H1 (cell line): Measurements from ENCODE around the gene SBK2. TPM values are rescaled to one million over a fixed set of nuclear protein-coding genes. Genes with fewer than 3 reads are reported as not detected.

Source experiments
- CHD2 ChIP-seq: IDR thresholded peaks from 2 replicates; pipeline ENCODE4 v1.6.1; 2012; ENCODE audit warnings: low read length, improper control_type of control experiment
- HDAC2 ChIP-seq, 2 experiments: fragments of 300-600 bp in 1 of 2; sonication (generic) in 1 of 2; IDR thresholded peaks; 2 replicates each; pipeline ENCODE4 v1.6.1; 2011 to 2012; ENCODE audit warnings: low read depth in 2 of 2, low read length in 2 of 2, mild to moderate bottlenecking in 2 of 2, moderate library complexity in 2 of 2, borderline replicate concordance in 1 of 2, inconsistent platforms in 1 of 2
- MAX ChIP-seq: IDR thresholded peaks from 2 replicates; pipeline ENCODE4 v1.6.1; 2012; ENCODE audit warnings: inconsistent platforms
- POLR2A ChIP-seq, 2 experiments: IDR thresholded peaks; 1 replicate in 1 of 2; 2 replicates in 1 of 2; pipeline ENCODE4 v1.6.1; 2011; ENCODE audit warnings: low read depth in 2 of 2, low read length in 2 of 2, mild to moderate bottlenecking in 2 of 2; ENCODE audit errors: control extremely low read depth in 1 of 2
- SAP30 ChIP-seq: fragments of 300-600 bp; sonication (generic); IDR thresholded peaks from 2 replicates; pipeline ENCODE4 v1.7.1; 2012; ENCODE audit warnings: low read length, moderate library complexity, mild to moderate bottlenecking, inconsistent platforms; ENCODE audit not compliant: insufficient read depth, insufficient replicate concordance
- SIN3A ChIP-seq, 2 experiments: IDR thresholded peaks in 1 of 2; conservative IDR thresholded peaks in 1 of 2; 2 replicates each; pipeline ENCODE4 v1.6.1; 2011 to 2012; ENCODE audit warnings: low read length in 2 of 2, improper control_type of control experiment in 1 of 2, low read depth in 1 of 2, mild to moderate bottlenecking in 1 of 2
- polyA plus RNA-seq, 7 experiments: library from polyadenylated mRNA; depleted of rRNA in 3 of 7; stranded (reverse) in 5 of 7; unstranded in 2 of 7; fragments of >200 nt in 5 of 7; fragments of 200-250 nt in 2 of 7; gene quantifications; 1 replicate in 5 of 7; 2 replicates in 1 of 7; 4 replicates in 1 of 7; pipeline versions ENCODE4 v1.2.1 to v1.2.3, GENCODE V29; 2011 to 2013; ENCODE audit warnings: missing spikeins in 2 of 7, mixed read lengths in 2 of 7
- total RNA-seq: library from RNA; stranded (reverse); fragmentation: NEBNext Ultra II Directional; extraction: Animal tissue kit (Norgen Biotek cat#: 25700); gene quantifications from 2 replicates; pipeline ENCODE4 v1.2.1, GENCODE V29; 2021

SBK2 gene
- total and polyA plus RNA-seq, 2 of the 8 experiments (the other 6 are each of a cell fraction or from before 2014, with no cell fraction given), result 3.2 to 4.1 TPM

GRCh38 chr19:55527197-55528029 lies 9.5 kb downstream of the SBK2 start (continued):
- TF ChIP-seq CHD2 (no peak), SIN3A (conservative IDR thresholded peaks at IDR 0.05 in 1 of 2, IDR thresholded peaks at IDR 0.05 in 1 of 2; ENCODE audit: low read depth in 1 of 2, low read length in 2 of 2) (no peak), MAX (no peak), SAP30 (no peak), HDAC2 (IDR thresholded peaks at IDR 0.05; ENCODE audit: borderline replicate concordance in 1 of 2, low read depth in 2 of 2, low read length in 2 of 2) (no peak), POLR2A (IDR thresholded peaks at IDR 0.05; ENCODE audit: control extremely low read depth in 1 of 2, low read depth in 2 of 2, low read length in 2 of 2) (no peak)
